HG03565 (cell line): ENCODE measurements around the gene VAPB.

Source experiments
- ATAC-seq: cut with Tn5 transposase; IDR thresholded peaks from one replicate; pipeline ENCODE4 v1.9.1; 2021; ENCODE audit warnings: mild to moderate bottlenecking, moderate library complexity; ENCODE audit not compliant: unreplicated experiment

VAPB gene

DNA sequence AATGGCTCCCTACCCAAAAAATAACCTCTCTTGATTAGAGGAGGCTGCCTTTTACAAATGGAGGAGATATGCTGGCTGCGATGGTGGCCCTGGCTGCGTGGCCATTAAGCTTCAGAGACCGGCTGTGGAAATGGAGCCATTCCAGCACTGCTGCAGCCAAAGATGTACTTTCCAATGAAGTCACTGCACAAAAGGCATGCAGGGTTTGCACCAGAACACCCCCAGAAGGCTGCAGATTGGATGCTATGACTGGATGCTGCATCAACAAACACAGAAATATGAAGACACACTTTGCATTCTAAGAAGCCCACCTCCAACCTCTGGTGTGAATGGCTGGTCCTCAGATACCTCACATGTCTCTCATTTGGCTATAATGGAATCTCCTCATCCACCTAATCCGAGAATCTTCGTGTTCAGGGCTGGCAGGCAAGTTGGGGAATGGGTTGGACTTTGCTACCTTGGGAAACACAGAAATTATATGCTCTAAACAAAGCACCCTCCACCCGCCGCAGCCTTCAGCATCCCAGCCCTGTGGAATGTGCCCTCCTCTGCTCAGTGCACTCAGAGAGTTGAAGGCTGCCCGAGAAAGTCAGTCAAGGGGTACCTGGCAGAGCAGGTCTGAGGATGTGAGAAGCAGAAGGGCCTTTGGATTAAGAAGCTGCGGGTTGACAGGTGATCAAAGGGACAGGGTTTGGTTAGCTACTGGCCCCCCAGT, 90.9 kb downstream of the VAPB start:
- ATAC-seq, result no peak

DNA sequence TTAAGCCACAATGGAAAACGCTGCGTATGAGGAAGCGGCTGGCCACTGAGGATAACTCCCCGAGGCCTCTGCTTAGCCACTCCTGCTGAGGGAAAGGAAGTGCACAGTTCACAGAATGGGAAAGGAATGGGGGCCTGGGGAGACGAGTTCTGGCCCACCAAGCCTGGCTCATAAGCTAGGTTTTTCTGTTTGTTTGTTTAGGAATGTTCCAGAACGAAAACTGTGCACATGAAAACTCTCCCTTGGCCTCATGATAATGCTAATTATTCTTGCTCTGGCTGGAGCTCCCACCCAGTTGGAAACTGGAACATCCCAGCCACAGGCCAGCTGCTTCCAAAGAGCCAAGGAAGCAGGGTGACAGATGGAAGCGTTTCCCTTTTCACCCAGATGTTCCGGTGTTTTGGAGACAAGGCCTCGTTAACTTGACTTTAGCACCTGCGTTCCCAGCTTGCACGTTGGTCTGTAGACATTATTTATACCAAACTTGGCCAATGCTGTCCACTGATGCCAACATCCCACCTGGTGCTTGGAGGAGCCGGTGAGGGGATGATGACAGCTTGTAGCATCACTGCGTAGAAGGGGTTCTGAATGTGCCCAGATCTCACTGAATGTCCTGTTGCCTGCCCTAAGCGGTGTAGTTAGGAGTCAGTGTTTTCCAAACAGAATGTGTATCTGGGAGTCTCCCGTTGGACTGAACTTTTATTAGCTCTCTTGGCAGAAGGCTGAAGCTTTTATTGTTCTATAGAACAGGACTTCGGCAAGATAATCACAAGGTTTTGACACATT, 91.7 kb downstream of the VAPB start:
- ATAC-seq, result no peak

GRCh38 chr20:58481481-58482021, 92.5 kb downstream of the VAPB start:
- no peak for ATAC-seq

- ATAC-seq, result no peak
Observed at GRCh38 chr20:58482416-58482815, 93.4 kb downstream of the VAPB start.

- ATAC-seq, result no peak
Observed at GRCh38 chr20:58483051-58483450, 94.0 kb downstream of the VAPB start.

DNA sequence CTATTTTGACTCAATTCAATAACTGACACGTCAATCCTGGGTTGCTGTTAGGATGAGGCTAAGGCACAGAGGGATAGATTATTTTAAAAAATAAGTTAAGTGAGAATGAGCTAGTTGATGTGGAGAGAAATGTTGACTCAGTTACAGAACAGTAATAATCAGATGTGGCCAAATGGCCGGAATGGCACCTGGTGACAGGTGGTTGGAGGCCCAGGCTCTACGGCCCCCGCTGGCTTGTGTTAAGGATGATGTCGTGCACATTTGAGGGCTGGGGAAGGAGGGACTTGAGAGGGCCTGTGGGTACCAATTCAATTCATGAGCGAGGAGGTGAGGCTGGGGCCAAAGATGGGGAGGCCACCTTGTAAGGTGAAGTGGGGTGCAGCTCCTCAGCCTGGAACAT, 94.4 kb downstream of the VAPB start:
- no peak for ATAC-seq

DNA sequence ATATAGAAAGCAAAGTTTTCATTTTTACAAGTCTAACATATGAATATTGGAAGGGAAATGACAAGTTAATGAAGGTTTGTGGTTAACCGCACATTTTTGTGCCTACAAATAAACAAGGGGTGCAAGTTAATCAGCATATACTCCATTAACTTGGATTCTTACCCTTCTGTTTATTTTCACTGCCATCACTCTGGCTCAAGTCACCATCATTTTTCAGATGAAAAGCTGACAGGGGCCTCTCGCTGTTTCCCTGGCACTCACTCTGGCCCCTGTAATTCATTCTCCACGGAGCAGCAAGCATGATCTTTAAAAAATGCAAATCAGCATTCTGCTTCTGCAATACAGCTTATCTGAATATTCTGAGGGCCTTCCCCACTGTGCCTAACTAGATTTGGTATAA, 96.4 kb downstream of the VAPB start:
- ATAC-seq, result no peak

DNA sequence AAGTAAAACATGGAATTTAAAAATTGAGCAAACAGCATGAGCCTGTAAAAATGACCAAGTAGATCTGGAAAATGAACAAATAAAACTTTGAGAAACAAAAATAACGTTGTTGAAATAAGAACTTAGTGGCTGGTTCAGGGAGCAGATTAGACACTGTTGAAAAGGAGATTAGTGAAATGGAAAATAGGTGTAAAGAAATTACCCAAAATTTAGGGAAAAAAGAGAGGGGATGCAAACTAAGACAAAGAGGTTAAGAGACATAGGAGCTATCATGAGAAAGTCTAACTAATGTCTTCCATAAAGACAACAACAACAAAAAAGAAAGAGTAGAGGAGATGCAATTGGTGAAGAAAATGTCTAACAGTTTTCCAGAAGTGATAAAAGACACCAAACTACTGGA, 97.2 kb downstream of the VAPB start:
- no peak for ATAC-seq

- no peak for ATAC-seq
Observed at GRCh38 chr20:58492074-58492718, 103.2 kb downstream of the VAPB start.

DNA sequence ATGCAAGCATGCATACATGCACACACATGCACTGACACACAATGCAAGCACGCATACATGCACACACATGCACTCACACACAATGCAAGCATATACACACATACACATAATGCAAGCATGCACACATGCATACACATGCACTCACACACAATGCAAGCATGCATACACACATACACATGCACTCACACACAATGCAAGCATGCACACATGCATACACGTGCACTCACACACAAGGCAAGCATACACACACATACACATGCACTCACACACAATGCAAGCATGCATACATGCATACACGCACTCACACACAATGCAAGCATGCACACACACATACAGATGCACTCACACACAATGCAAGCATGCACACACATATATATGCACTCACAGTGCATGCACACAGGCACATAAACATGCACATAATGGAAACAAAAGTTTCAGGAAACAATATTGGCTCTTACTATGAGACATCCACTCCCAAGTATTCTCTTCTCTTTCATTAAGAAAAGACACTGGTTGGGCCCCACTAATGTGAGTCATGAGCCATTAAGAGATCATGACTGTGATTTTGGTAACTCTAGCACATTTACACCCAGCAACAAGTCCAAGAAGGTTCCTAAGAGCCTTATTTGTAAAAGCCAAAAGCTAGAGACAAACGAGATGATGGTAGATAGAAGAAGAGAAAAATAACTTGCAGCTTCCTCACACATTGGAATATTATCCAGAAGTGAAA, 103.9 kb downstream of the VAPB start:
- ATAC-seq, result no peak

DNA sequence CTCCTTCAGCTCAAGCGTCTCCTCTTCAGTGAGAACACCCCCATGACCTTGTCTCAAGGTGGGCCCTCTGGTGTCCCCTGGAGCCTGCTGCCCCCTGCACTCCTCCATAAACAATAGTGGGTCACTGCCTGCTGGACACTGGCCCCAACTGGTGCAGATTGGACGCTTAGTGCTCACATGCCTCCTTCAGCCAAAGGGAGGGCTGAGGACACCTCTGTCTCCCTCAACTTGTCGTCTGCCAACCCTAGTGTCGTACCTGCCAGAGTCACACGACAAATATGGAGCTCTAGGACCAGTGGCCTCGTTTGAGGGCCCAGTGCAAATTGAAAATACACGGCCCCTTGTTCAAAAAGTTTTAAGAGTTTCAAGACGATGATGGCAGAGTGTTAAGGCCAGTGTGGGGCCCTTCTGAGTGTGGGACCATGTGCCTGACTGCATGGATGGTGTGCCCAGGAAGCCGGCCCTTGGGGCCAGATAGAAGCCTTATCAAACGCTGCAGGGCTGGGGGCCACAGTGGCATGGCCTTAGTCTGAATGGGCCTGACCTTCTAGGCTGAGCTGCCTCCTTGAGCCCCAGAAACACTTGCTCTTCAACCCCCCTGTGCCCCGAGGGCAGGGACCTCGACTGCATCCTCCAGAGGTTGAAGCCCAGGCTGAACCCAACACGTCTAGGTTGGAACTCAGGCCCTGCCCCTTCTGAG, 106.0 kb downstream of the VAPB start:
- ATAC-seq, result no peak

DNA sequence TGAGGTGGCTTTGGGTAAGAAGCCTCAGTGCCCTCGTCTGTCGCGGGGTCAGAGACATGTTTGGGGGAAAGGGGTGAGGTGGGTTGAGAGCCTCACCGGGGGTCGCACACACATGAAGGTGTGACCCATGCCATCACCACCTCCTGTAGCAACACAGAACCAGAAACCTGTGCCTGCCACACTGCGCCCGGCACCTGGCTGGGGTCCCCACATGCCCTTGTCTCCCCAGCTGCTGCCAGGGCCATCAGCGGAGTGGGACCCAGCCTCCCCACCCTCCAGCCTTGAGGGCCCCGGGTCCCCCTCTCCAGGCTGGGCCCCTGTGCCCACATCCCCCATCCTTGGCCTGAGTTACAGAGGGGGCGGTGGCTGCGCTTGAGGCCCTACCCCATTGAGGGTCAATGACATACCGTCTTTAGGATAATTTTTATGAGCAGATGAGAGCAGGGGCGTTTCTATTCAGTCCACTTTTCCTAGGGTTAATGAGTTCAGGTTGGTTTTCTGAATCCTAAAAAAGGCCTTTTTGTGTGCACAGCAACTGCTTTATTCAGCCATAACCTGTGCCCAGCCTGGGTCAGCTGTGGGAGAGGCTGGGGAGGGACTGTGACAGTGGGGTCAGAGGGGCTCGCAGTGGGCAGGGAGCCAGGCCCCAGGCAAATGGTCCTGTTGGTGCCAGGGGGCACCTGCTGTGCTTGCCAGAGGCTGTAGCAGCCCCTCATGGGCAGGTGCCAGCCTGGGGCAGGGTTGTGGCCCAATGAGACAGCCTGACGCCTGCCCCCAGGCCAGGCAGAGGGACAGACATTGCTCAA, 106.8 kb downstream of the VAPB start:
- no peak for ATAC-seq

GRCh38 chr20:58496429-58496769, 107.4 kb downstream of the VAPB start:
- no peak for ATAC-seq

- no peak for ATAC-seq
Observed at GRCh38 chr20:58497076-58497641, 108.1 kb downstream of the VAPB start.

- no peak for ATAC-seq
Observed at GRCh38 chr20:58497724-58498469, 108.9 kb downstream of the VAPB start.

DNA sequence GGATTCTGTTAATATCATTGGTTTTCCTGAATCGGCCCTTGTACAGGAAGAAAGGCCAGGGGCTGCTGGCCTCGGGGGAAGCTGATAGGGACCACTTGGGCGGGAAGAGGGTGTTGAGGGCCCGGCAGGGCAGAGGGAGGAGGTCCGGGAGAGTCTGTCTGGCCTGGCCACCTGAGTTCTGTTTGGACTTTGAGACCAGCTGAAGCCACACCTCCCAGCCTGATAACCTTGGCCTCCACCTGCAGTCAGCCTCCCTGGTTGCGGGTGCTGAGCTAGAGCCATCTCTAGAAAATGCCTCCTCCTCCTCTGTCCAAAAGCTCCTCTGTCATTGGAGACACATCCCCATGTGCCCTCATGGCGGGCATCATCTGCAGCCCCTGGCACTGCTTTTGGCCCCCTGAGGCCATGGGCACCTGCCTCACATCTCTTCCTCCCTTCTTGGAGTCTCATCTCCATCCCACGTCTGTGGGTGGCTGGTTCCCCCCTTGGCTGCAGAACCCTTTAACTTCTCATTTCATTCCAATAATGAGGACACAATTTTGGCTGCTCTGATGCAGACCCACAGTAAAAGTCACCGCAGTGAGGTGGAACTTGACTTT, 109.5 kb downstream of the VAPB start:
- ATAC-seq, result no peak

- ATAC-seq, result no peak
Observed at GRCh38 chr20:58500256-58500655, 111.2 kb downstream of the VAPB start.
